CD4-positive, alpha-beta memory T cell (primary cell): ENCODE results near the gene ADCY10. TPM values are rescaled to one million over a fixed set of nuclear protein-coding genes. Genes with fewer than 3 reads are reported as not detected.

Source experiments
- CTCF ChIA-PET: fragments of 350-600 bp; sonication (Branson Sonifier 250); formaldehyde crosslinking; loops from one replicate; lab custom pipeline; 2021; ENCODE audit warnings: inconsistent platforms; ENCODE audit not compliant: partially characterized antibody; lab: Charles Lee
- POLR2A ChIA-PET: fragments of 350-600 bp; sonication (Branson Sonifier 250); formaldehyde crosslinking; loops from one replicate; lab custom pipeline; 2021; ENCODE audit not compliant: partially characterized antibody; lab: Charles Lee
- DNase-seq, 5 donors: peaks; one replicate each; pipeline versions ENCODE4 v3.0.0 to v3.0.0-alpha.2; 2020 to 2022; ENCODE audit warnings: mixed read lengths in 1 of 5
- H3K27ac ChIP-seq: one replicate; pipeline ENCODE4 v1.7.0; 2013; ENCODE audit warnings: low read depth, low read length
- H3K27me3 ChIP-seq: 2 replicates; pipeline ENCODE4 v1.7.0; 2013; ENCODE audit warnings: mild to moderate bottlenecking, low read length, moderate library complexity; ENCODE audit not compliant: insufficient read depth
- H3K36me3 ChIP-seq: 2 replicates; pipeline ENCODE4 v1.7.0; 2013; ENCODE audit warnings: mild to moderate bottlenecking, low read length, moderate library complexity; ENCODE audit not compliant: insufficient read depth
- H3K4me1 ChIP-seq: 2 replicates; pipeline ENCODE4 v1.7.0; 2013; ENCODE audit warnings: mild to moderate bottlenecking, low read length, moderate library complexity; ENCODE audit not compliant: insufficient read depth
- H3K4me3 ChIP-seq, 2 donors: one replicate each; pipeline ENCODE4 v1.7.0; 2013; ENCODE audit warnings: low read length in 2 of 2, mild to moderate bottlenecking in 1 of 2
- H3K9me3 ChIP-seq, 2 donors: one replicate each; pipeline ENCODE4 v1.7.0; 2013; ENCODE audit warnings: low read length in 2 of 2, control low read depth in 1 of 2; ENCODE audit not compliant: control insufficient read depth in 1 of 2
- H3K27ac Mint-ChIP-seq, 7 donors: one replicate each; pipeline ENCODE4 v1.8.0; 2020 to 2021; ENCODE audit warnings: mixed read lengths in 7 of 7, mild to moderate bottlenecking in 6 of 7, inconsistent platforms in 3 of 7, moderate library complexity in 3 of 7
- H3K27me3 Mint-ChIP-seq, 2 donors: one replicate each; pipeline ENCODE4 v1.8.0; 2020 to 2021; ENCODE audit warnings: mixed read lengths in 2 of 2
- H3K36me3 Mint-ChIP-seq, 2 donors: one replicate each; pipeline ENCODE4 v1.8.0; 2020 to 2021; ENCODE audit warnings: mixed read lengths in 2 of 2, inconsistent platforms in 1 of 2, mild to moderate bottlenecking in 1 of 2
- H3K4me1 Mint-ChIP-seq, 4 donors: one replicate each; pipeline ENCODE4 v1.8.0; 2020 to 2021; ENCODE audit warnings: mixed read lengths in 4 of 4, mild to moderate bottlenecking in 1 of 4
- H3K4me3 Mint-ChIP-seq, 8 donors: one replicate each; pipeline ENCODE4 v1.8.0; 2020 to 2021; ENCODE audit warnings: mixed read lengths in 8 of 8, mild to moderate bottlenecking in 7 of 8, moderate library complexity in 6 of 8, inconsistent platforms in 3 of 8
- H3K9me3 Mint-ChIP-seq, 8 donors: one replicate each; pipeline ENCODE4 v1.8.0; 2020 to 2021; ENCODE audit warnings: mixed read lengths in 8 of 8, mild to moderate bottlenecking in 5 of 8, inconsistent platforms in 3 of 8, moderate library complexity in 1 of 8
- intact Hi-C: fragments of 100-400 bp; cut with micrococcal nuclease; formaldehyde crosslinking; loops from one replicate; pipeline ENCODE4 v1.15.1; 2023
- polyA plus RNA-seq, 2 donors: library from polyadenylated mRNA; unstranded; fragments of 300-500 nt; fragmentation: Illumina TruSeq; gene quantifications; one replicate each; pipeline ENCODE4 v1.2.3, GENCODE V29; 2021
- total RNA-seq, 2 experiments: library from RNA; stranded (reverse); gene quantifications; one replicate each; pipeline ENCODE4 v1.2.3, GENCODE V29; 2021

ADCY10 gene
- total and polyA plus RNA-seq, 4 experiments from 2014 or later, result 0.61 to 0.96 TPM; not detected in 2

DNA sequence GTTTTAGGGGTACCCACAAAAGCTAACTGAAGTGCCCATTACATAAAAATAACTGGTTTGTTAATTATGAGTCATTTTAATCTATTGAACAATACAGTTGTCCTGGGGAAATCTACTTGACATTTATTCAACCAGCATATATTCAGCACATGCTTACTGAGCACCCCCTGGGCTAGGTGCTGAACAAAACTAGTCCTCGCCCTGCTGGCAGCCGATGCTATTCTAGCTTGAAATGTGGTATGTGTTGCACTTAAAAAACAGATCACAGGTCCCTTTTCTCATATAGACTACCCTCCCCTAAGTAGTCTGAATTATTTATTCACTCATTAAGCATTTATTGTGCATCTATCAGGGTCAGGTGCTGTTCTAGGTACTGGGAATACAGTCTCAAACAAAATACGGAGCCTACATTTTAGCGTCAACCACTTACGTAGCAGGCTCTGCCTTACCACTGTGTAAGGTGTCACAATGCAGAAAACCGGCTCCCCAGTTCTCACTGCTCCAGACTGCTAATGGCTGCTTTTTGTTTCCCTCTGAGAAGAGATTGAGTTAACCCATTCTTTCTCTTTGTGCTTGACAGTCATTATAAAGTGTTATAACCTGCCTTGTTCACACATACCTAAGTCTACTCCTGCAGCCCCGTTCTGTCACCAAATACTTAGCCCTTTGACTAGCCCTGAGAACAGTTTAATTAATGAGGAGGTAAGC is 57.1 kb downstream of the ADCY10 start:
- no peak for DNase-seq
- Histone ChIP-seq H3K27ac (no peak overlapping the region), H3K9me3 (no peaks in the 10 kb centered on the region), H3K27me3 (no peaks in the 10 kb centered on the region), H3K4me3 (no peak overlapping the region), H3K4me1 (no peaks in the 10 kb centered on the region), H3K36me3 (no peaks in the 10 kb centered on the region)
- ChIA-PET POLR2A (no interaction called here), CTCF (interaction anchor here (1.2 kb wide), 1 partner anchor 226 kb away, joined by 3 read pairs; no protein-coding TSS in a partner anchor)
- Mint-ChIP-seq H3K27ac (no peak overlapping the region), H3K4me1 (no peaks in the 10 kb centered on the region), H3K4me3 (no peak overlapping the region), H3K9me3 (no peaks in the 10 kb centered on the region), H3K27me3 (no peaks in the 10 kb centered on the region), H3K36me3 (no peaks in the 10 kb centered on the region)
- intact Hi-C loops, result no loop called here

DNA sequence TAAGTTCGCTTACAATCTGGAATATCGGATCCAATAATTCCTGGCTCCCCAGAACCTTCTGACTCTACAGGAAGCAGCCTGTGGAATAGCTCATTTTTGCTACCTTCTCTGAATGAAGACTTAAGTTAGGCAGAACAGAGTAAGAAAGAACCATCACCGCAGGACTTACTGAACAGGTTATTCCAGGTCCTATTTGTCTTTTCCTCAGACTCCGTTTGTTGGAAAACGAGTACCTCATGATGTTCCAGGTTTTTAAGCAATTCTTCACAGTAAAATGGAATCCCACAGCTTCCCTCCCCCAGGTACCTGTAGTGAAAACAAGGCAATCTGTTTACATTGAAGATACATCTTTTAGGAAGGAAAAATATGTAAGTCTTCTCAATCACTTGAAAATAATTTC is 59.8 kb downstream of the ADCY10 start:
- H3K36me3 Mint-ChIP-seq, result no peaks in the 10 kb centered on the region
- H3K27ac ChIP-seq, result no peak overlapping the region
- H3K4me1 Mint-ChIP-seq, result no peaks in the 10 kb centered on the region
- no peaks in the 10 kb centered on the region for H3K9me3 ChIP-seq
- DNase-seq, result no peak
- H3K4me3 Mint-ChIP-seq, result no peak overlapping the region
- H3K27me3 ChIP-seq, result no peaks in the 10 kb centered on the region
- intact Hi-C loops, result no loop called here
- H3K27me3 Mint-ChIP-seq, result peaks cover 0 to 5% of the 10 kb centered on the region in 2 donors
- H3K4me1 ChIP-seq, result no peaks in the 10 kb centered on the region
- H3K9me3 Mint-ChIP-seq, result no peaks in the 10 kb centered on the region
- no peak overlapping the region for H3K27ac Mint-ChIP-seq
- CTCF ChIA-PET, result interaction anchor here (0.7 kb wide), 1 partner anchor 140 kb away, joined by 3 read pairs; no protein-coding TSS in a partner anchor
- POLR2A ChIA-PET, result no interaction called here
- no peak overlapping the region for H3K4me3 ChIP-seq
- no peaks in the 10 kb centered on the region for H3K36me3 ChIP-seq

DNA sequence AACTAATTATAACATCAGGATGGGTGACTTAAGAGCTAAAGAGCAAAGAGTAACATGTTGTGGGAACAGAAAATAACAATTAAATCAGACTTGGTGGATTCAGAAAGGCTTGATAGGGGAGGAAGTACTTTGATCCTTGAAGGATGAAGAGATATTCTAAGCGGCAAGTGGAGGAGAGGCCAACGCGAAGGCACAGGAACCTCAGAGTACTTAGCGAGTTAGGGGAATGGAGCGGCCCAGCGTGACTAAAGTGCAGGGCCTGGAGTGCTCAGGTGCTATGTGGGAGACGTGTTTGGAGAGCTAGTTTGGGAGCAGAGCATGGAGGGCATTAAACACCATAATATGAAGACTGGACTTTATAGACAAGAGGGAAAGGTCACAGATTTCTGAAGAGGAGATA is 64.3 kb downstream of the ADCY10 start:
- H3K4me3 Mint-ChIP-seq, result no peak overlapping the region
- DNase-seq, result no peak
- H3K9me3 Mint-ChIP-seq, result no peaks in the 10 kb centered on the region
- H3K27me3 Mint-ChIP-seq, result peaks cover 0 to 5% of the 10 kb centered on the region in 2 donors
- intact Hi-C loops, result no loop called here
- H3K27ac ChIP-seq, result no peak overlapping the region
- H3K4me3 ChIP-seq, result no peak overlapping the region
- no peaks in the 10 kb centered on the region for H3K36me3 Mint-ChIP-seq
- H3K27me3 ChIP-seq, result no peaks in the 10 kb centered on the region
- ChIA-PET CTCF (no interaction called here), POLR2A (no interaction called here)
- no peaks in the 10 kb centered on the region for H3K9me3 ChIP-seq
- no peaks in the 10 kb centered on the region for H3K36me3 ChIP-seq
- H3K27ac Mint-ChIP-seq, result no peak overlapping the region
- H3K4me1 Mint-ChIP-seq, result no peaks in the 10 kb centered on the region
- H3K4me1 ChIP-seq, result no peaks in the 10 kb centered on the region

DNA sequence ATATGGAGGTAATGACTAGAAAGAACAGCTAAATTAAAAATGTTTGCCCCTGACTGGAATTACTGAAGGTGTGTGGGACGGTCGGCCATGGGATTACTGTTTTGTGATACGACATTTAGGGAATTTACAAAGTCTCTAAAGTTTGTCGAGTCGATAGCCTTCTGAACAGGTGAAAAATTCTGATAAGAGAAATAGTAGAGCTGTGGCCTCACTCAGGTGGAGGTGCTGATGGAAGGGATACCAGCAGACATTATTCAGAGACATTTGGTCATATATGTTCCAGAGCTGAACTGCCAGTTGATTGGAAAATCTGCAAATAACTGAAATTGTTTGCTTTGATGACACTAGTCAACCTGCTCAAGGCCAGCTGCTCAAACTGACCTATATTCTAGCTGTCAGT is 71.1 kb downstream of the ADCY10 start:
- H3K4me3 Mint-ChIP-seq, result no peak overlapping the region
- Histone ChIP-seq H3K27me3 (no peaks in the 10 kb centered on the region), H3K27ac (no peak overlapping the region), H3K9me3 (no peaks in the 10 kb centered on the region), H3K4me3 (no peak overlapping the region), H3K4me1 (no peaks in the 10 kb centered on the region), H3K36me3 (no peaks in the 10 kb centered on the region)
- DNase-seq, result no peak
- ChIA-PET POLR2A (no interaction called here), CTCF (interaction anchor here (2.4 kb wide), 1 partner anchor 16 kb away, joined by 5 read pairs; no protein-coding TSS in a partner anchor)
- no peak overlapping the region for H3K27ac Mint-ChIP-seq
- no peaks in the 10 kb centered on the region for H3K9me3 Mint-ChIP-seq
- intact Hi-C loops, result no loop called here
- H3K36me3 Mint-ChIP-seq, result no peaks in the 10 kb centered on the region
- peaks cover 8% of the 10 kb centered on the region in 2 donors for H3K27me3 Mint-ChIP-seq
- H3K4me1 Mint-ChIP-seq, result no peaks in the 10 kb centered on the region

DNA sequence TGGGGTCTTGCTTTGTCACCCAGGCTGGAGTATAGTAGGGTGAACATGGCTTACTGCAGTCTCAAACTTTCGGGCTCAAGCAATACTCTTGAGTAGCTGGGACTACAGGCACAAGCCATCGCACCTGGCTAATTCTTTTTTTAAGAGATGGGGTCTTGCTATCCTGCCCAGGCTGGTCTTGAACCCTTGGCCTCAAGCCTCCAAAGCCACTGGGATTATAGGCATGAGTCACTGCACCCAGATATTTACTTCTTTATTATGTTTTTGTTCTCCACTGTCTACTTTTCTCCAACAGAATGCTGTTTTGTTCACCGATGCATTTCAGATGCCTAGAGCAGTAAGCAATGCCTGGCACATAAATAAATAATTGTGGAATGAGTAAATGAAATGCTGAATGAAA is 72.4 kb downstream of the ADCY10 start:
- DNase-seq, result no peak
- Mint-ChIP-seq H3K4me1 (no peaks in the 10 kb centered on the region), H3K27ac (no peak overlapping the region), H3K4me3 (no peak overlapping the region), H3K27me3 (peaks cover 8% of the 10 kb centered on the region in 2 donors), H3K36me3 (no peaks in the 10 kb centered on the region), H3K9me3 (no peaks in the 10 kb centered on the region)
- Histone ChIP-seq H3K36me3 (no peaks in the 10 kb centered on the region), H3K27me3 (no peaks in the 10 kb centered on the region), H3K9me3 (no peaks in the 10 kb centered on the region), H3K4me3 (no peak overlapping the region), H3K4me1 (no peaks in the 10 kb centered on the region), H3K27ac (no peak overlapping the region)
- CTCF ChIA-PET, result no interaction called here
- POLR2A ChIA-PET, result no interaction called here
- intact Hi-C loops, result no loop called here

DNA sequence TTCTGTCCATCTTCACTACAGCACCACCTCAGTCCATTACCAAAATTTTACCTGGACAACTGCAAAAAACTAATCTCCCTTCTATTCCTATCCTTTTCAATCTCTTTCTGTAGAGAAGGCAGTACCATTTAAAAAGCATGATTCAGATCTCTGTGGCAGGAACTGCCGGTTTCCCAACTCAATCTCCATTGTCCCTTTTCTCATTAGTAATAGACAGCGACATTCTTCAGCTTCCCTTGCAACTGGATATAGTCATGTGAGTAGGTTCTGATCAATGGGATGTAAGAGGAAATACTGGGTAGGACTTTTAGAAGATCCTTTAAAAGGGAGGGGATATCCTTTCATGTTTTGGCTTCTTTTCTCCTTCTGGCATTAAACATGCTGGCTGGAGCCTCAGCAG is 74.9 kb downstream of the ADCY10 start:
- intact Hi-C loops, result no loop called here
- no peaks in the 10 kb centered on the region for H3K9me3 Mint-ChIP-seq
- Histone ChIP-seq H3K9me3 (no peaks in the 10 kb centered on the region), H3K36me3 (no peaks in the 10 kb centered on the region), H3K4me1 (no peaks in the 10 kb centered on the region), H3K27me3 (no peaks in the 10 kb centered on the region), H3K4me3 (no peak overlapping the region), H3K27ac (no peak overlapping the region)
- peaks cover 8 to 11% of the 10 kb centered on the region in 2 donors for H3K27me3 Mint-ChIP-seq
- H3K27ac Mint-ChIP-seq, result no peak overlapping the region
- H3K36me3 Mint-ChIP-seq, result no peaks in the 10 kb centered on the region
- DNase-seq, result no peak
- ChIA-PET CTCF (no interaction called here), POLR2A (no interaction called here)
- H3K4me1 Mint-ChIP-seq, result no peaks in the 10 kb centered on the region
- H3K4me3 Mint-ChIP-seq, result no peak overlapping the region

DNA sequence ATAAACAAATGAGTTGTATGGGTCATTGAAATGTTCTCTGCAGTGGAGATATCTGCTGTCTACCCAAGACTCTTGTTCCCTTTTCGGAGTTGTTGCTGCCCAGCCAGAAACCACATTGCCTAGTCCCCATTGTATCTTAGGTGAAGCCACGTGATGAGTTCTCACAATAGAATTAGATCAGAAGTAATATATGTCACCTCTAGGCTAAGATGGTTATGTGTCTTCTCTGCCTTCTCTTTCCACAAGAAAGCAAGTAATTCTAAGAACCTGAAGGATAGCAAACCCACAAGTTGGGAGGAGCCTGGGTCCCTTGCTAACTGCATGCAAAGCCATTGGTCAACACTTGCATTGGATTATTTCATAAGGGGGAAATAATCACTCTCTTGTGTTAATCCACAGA is 76.6 kb downstream of the ADCY10 start:
- Mint-ChIP-seq H3K27ac (no peak overlapping the region), H3K4me3 (no peak overlapping the region), H3K9me3 (no peaks in the 10 kb centered on the region), H3K27me3 (peaks cover 7 to 11% of the 10 kb centered on the region in 2 donors), H3K36me3 (no peaks in the 10 kb centered on the region), H3K4me1 (no peaks in the 10 kb centered on the region)
- no peaks in the 10 kb centered on the region for H3K27me3 ChIP-seq
- no peak overlapping the region for H3K4me3 ChIP-seq
- POLR2A ChIA-PET, result no interaction called here
- intact Hi-C loops, result no loop called here
- H3K4me1 ChIP-seq, result no peaks in the 10 kb centered on the region
- H3K27ac ChIP-seq, result no peak overlapping the region
- no peaks in the 10 kb centered on the region for H3K9me3 ChIP-seq
- no peaks in the 10 kb centered on the region for H3K36me3 ChIP-seq
- DNase-seq, result no peak
- CTCF ChIA-PET, result no interaction called here
